Endometrium (tissue), 2 donors: ENCODE data around the gene B3GAT3.
A peak's percentile ranks its signal among the peaks of the same experiment; 100 is the strongest.
"Not testable (repeated sequence)": the region's sequence is repeated elsewhere in the genome, so short reads cannot be mapped to it uniquely, and the experiment has no call there.

ENCODE experiments used
- FAIRE-seq: peaks from 2 replicates; lab custom pipeline; 2012; peaks lifted over from hg19 to GRCh38; lab: Jason Lieb, UNC
- donor health status: control.
- donor health status: control.

The B3GAT3 gene

DNA sequence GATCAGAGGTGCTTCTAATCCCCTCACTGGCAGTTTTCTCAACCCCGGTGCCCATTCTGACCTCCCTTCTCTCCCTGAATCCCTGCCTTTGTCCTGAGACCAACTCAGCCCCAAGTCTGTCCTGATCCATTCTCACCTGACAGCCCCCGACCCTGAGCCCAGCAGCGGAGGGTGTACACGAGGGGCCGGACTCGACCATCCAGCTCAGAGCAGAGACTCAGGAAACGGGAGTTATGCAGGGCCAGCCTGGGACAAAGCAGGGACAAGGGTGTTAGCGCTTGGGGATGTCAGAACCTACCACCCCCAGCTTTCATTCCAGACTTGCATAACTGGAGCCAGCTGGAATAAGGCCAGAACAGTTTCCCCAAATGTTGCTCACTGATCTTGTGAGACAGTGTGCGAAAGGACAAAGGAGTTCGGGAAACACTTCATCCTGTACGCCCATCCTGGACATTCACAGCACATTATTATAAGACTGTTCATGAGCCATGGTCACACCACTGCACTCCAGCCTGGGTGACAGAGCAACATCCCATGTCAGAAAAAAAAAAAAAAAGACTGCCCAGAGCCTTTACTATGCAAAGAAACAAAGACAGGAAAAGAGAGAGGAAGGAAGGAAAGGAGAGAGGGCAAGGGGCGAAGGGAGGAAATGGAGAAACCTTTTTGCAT lies 44.6 kb downstream of the B3GAT3 start:
- no peak for FAIRE-seq

DNA sequence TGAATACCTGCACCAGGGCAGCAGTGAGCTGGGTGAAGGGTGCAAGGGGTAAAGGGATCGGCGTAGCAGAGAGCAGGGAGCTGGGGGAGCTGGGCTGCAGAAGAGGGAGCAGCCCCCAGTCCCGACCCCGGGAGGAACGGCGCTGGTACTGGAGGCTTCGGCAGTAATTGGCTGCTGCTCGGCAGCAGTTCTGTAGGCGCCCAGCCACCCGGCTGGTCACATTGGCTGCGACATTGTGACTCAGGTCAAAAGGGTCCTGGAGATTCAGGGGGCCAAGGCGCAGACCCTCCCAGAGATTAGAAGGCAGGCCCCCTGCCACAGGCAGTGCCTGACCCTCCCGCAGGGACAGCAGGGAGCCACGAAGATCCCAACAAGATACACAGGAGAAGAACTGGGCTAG lies 45.9 kb downstream of the B3GAT3 start:
- no peak for FAIRE-seq

DNA sequence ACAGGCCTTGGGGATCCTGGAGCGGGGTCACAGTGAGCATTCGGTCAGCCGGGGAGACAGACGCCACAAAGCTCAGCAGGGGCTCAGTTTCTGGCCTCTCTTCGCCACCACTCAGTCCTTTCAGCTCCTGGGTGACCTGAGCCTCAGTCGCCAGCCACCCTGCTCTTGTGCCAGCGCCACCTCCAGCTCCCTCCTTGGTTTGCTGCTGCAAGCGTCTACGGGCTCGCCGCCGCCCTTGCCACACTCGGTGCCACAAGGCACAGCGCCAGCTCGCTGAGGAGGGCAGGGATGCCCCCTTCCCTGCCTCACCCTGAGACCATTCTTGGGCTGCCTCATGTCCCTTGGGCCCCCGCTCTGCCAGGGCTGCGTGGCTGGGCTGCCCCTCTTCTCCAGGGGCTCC lies 46.6 kb downstream of the B3GAT3 start:
- FAIRE-seq = no peak

DNA sequence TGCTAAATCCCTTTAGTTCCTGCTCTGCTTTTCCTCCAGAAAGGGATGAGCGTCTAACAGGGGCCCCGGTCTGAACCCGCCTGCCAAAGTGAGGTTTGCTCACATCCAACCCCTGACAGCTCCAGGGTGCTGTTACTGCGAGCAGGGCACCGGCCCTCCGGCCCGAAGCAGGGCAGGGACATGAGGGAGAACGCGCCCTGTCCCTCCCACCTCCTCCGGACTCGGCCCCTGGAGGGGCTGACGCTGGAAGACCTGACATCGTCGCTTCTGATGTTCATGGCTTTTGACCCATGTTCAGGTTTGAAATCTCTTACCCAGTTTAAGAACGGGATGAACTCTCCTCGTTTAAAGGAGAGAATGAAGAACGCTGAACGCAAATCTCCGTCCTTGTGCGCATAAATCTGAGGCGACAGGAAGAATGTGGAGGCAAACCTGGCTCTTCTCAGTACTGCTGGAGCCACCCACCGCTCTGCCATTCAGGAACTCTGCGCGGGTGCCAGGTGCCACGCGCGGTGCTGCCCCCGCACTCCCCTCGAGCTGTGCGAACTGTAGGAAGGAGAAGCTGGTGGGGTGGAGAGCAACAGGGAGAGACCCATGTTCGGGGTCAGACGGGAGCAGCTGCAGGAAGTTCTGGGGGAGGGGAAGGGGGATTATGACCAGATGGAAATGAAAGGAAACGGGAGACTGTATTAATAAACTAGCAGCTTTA lies 47.3 kb downstream of the B3GAT3 start:
- FAIRE-seq = no peak

DNA sequence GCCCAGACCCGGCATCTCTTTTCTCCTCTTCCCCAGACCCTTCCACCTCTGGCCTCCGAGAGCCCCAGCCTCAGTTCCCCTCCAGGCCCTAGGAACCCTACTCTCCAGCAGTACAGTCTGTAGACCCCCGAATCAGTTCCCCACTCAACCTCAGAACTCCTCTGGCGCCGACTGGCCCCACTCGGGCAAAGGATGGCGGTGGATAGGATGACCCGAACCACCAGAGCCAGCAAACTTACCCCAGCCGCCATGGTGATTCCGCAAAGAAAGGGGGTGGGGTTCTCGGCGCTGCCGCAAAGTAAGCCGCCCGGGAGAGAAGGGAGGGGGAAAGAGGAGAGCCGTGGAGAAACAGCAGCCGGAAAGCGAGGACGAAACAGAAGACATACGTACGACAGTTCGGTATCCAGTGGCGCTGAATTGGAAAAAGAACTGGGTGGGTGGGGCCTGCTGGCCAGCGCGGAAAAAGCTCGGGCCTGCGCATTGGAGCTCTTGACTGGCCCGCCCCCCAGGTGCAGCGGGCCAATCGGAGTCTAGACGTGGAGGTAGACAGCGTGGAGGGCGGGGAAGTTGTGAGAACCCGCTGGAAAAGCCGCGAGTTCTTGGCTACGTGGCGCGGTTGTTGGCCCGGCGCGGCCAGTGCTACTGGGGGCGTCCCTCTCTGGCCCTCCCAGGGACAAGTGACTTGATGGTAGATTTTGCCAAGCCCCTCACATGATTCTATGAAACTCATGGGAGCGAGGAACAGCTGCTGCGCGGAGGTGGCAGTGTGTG lies 48.0 kb downstream of the B3GAT3 start, which contains the start of gene EEF1G:
Gene EEF1G (minus strand): TSS at position 300 of the 771 bp plus-strand sequence. CDS start 49 bp downstream, at position 251.
- FAIRE-seq = peak; percentile 89

DNA sequence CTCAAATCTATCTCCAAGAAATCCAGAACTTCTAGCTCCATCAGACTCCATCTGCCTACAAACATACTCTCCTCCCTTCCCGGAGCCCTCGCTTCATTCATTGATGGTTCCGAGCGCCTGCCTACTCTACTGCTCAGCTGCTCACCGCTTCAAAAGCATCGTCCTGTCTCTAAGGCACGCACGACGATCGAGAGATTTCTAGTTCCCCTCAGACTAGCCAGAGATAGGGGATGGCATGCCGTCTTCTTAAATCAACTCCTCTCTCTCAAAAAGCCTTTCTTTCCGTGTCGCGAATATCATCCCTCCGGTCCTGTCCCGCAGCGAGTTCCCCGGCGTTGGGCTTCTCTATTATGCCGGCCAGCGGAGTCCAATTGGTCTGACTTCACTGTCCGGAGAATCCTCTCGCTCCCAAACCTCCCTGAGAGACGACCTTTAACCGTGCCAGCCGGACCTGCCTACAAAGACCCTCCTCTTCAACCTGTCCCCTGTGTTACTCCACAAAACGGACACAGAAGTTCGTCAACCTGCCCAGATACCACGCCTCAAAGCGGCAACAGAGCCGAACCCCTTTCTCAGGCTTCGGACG lies 48.7 kb downstream of the B3GAT3 start:
- no peak for FAIRE-seq

DNA sequence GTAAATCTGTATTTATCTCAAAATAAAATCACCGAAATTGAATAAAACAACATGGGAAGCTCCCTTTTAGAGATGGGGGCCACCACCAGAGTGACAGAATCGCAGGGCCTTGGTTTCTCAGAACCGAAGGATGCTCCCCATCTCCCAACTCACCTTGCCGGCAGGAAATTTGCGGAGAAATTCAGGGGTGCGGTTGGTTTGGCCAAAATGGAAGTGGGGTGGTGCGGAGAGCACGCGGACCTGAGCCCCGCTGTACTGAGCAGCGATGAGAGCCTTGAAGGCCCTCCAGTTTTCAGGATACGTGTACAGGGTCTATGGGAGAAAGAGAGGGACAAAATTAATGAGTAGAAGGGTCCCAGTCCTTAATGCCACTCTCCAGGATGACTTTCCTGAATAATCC lies 49.4 kb downstream of the B3GAT3 start:
- FAIRE-seq = no peak

DNA sequence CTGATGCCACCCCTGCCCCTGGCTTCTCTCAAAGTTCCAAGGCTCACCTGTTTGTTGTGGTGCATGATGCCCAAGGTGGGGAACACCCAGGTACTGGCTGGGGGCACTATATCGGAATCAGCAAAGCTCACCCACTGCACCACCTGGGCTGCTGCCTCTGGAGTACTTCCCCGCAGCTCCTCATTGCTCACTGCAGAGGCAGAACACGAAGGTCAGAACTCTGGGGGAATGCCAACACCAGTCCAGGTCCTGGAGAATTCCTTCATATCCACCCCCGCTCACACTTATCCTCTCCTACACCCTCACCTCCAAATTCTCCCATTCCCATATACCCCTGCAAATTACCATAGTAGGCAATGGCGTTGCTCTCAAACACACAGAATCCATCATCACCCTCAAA lies 50.3 kb downstream of the B3GAT3 start:
- FAIRE-seq = not testable (repeated sequence)

DNA sequence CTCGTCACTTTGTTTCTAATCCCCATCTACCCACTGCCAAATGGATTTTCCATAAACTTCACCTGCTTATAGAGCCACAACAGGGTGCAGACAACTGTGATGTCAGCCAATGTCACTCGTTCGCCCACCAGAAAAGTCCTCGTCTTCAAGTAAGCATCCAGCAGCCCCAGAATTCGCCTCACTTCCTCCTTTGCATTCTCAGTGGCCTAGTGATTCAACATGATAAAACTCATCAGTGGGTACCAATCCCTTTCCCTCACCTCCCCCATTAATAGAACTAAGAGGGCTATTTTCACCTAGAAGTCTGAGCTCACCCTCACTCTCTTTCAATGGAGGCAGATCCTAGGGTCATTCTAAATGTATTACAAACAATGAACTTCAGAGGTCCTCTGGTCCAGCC lies 50.9 kb downstream of the B3GAT3 start:
- FAIRE-seq = not testable (repeated sequence)

DNA sequence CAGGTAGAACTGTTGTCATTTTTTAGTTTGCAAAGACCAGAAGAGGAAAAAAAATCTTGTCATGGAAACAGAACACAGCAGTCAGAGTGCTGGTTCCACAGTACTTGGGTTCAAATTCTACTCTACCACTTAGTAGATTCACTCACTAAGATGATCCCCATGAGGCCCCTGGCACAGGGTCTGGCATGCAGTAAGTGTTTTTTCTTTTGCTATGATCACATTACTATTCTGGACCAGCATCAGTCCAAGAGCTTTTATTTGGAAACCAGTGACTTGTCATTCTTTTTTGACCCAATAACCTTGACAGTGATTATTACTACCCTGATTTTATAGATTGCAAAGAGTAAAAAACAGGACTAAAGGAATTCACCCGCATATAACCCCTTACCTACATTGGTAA lies 52.2 kb downstream of the B3GAT3 start:
- no peak for FAIRE-seq

DNA sequence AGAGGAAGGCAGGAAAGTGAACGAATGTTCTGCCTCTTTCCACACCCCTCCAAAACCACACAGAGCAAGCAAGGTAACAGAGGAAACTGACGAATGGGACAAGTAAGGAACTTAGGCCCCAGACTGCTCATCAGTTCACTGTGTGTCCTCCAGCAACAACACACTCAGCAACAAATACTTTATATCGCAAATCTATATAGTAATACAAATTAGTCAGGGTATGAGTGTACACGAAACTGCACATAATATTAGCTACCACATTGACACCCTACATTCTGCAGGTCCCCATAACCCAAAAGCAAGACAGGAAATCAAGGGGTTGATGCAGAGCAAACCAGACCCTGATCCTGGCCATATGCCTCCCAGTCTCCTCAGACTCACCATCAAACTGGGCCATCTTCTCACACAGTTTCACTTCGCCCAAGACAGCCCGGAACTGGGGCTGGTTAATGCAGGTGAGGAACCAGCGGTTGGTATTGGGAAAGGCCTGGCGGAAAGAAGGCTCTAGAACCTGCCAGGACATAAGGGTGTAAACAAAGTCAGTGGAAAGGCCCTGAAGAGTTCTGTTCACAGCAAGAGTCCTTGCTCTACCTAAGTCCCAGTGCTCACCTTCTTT lies 54.7 kb downstream of the B3GAT3 start:
- no peak for FAIRE-seq

DNA sequence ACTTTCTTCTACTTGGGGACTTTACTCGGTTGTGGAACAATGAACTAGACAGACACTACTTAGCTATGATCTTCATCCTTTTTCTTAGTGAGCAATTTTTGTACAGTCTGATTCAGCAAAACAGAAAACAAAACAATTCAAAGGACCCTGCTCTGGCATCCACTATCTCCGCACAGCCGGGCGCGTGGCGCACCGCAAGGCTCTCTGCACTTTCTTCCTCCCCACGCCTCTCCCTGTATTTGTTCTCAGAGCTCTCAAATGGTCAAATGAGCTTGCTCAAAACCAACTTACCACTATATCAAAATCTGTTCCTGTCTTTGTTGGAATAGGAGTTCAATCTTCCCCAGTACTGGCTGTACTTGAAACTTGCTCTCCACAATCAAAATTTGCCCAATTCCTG lies 55.5 kb downstream of the B3GAT3 start:
- no peak for FAIRE-seq
